GM19240 (cell line): ENCODE measurements around the gene OGFR.
A peak's percentile ranks its signal among the peaks of the same experiment; 100 is the strongest.

Experiments used
- DNase-seq: peaks from one replicate; pipeline ENCODE4 v3.0.0; 2011; ENCODE audit warnings: low spot score; ENCODE audit not compliant: insufficient read length

The OGFR gene

GRCh38 chr20:62800314-62801259 lies 4.0 kb upstream of the OGFR start:
- no peak for DNase-seq

DNA sequence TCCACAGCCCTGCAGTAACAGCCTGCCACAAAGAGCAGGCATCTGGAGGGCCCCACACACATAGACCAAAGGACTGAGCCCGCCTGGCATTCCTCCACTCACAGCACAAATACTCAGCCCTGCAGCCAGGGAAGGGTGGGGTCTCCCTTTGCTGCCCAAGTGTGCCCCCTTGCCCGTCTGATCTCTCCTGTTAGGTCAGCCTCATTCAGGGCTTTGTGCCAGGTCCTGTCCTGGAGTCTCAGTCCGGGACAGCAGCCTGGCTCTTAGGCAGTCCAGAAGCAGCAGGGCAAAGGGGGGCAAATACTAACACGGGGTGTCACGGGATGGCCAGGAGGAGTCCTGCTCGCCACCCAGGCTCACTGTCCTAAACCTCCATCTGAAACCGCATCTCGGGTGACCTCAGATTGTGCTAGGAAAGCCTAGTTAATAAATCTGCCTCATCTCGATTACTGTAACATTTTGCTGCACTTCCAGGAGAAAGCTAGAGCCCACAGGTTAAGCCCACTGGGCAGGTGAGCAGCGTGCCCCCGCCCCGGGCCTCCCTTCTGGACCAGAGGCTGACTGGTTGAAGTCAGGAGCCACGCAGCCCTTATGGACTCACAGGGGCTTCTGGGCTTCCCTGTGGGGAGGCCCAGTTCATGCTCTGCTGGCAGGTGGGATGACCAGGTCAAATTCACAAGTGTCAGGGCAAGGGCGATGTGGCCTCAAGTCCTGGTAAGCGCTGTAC lies 3.2 kb upstream of the OGFR start:
- no peak for DNase-seq

DNA sequence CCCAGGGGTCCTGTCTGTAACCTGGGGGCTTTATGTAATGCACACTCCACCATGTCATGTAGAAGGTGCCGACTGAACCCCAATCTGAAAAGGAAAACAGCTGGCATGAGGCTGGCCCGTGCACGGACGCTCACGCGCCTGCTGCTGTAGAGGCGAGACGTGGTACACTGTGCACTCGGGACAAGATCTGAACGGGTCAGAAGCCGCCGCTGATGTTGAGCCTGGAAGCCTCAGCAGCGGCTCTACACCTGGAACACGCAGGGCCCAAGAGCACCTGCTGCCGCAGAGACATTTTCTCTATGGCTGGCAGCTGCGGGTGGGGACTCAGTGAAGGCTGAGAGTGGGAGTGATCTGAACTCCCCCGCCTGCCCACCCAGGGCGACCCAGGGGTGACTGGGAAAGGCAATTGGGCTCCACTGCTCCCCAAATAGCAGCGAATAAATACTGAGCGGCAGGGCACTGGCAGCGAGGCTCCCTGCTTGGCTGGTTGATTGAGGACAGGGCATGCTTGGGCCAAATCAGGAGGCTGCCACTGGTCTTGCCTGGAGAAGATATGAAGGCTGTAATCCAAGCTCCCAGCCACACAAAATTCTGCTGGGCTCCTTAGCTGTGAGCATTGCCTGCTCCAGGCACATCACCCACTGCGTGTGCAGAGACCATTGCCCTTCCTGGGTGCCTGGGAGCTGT lies 2.5 kb upstream of the OGFR start:
- no peak for DNase-seq

GRCh38 chr20:62804021-62804626 lies 511 bp upstream of the OGFR start:
- DNase-seq: no peak

GRCh38 chr20:62805155-62805710 lies 598 bp downstream of the OGFR start:
- no peak for DNase-seq

GRCh38 chr20:62805711-62806382 lies 1.2 kb downstream of the OGFR start:
- DNase-seq: no peak

DNA sequence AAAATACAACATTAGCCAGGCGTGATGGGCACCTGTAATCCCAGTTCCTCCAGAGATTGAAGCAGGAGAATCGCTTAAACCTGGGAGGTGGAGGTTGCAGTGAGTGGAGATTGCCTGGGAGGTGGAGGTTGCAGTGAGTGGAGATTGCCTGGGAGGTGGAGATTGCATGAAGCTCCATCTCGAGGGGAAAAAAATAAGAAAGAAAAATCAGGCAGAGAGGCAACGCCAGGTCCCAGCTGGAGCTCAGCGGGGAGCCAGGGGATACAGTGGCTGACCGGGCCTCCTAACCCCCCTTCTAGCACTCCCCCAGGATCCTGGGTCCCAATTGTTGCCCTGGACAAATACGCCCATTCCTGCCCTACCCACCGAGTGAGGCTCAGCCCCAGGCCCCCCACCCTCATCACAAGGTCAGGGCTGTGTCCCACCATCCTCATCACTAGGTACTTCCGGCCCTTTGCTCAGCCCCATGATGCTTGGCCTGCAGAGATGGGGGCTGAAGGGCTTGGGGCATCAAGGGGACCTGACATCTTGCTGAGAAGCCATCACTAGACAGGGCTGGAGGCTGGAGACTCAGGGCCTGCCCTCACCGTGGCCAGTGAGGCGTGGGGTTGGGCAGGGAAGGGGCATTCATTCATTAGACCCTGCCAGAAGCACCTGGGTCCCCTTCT lies 1.9 kb downstream of the OGFR start:
- no peak for DNase-seq

DNA sequence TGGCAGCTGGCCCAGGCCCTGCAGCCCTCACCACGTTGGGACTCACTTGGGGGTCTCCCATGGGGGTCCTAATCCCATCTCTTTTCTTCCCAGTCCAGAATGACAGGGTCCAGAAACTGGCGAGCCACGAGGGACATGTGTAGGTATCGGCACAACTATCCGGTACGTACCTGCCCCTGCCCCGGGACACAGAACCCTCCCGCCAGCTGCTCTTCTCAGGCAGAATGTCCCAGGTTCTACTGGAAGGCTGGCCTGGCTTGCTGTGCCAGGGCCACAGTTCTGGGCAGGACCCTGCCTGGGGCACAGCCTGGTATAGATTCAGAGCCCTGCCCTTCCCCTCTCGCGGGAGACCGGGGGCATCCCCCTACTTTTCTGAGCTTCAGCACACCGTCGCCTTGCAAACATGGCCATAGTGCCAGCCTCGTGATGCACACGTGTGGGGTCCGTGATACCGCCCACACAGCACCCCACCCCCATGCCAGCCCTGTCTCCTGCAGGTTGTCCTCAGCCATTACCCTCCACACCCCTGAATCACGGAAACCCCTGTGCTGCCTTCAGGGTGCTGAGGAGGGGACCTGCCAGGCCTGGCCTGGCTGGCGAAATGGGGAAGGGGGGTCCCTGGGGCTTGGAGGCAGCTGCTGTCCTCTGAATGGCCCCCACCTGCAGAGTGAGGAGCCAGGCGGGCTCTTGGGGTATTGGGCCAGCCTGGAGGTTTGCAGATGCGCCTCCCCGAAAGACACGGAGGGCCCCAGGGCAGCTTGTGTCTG lies 3.0 kb downstream of the OGFR start:
- DNase-seq: no peak

DNA sequence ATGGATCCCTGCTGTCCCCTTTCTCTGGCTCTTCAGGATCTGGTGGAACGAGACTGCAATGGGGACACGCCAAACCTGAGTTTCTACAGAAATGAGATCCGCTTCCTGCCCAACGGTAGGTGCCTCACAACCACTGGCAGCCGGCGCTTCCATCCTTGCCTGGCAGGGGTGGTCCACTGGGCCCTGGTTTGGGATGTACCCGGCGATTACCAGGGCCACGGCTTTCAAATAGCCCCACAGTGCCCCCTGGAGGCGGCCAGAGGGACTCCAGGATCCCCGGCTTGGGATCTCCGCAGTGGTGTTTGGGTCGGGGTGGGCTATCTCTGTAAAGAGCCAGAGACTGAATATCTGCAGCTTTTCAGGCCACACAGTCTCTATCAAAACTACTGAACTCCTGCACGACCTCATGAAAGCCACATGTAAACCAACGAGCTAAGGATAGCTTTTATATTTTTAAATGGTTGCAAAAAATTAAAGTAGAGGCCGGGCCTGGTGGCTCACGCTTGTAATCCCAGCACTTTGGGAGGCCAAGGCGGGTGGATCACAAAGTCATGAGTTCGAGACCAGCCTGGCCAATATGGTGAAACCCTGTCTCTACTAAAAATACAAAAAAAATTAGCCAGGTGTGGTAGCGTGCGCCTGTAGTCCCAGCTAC lies 3.7 kb downstream of the OGFR start:
- peak; percentile 87 for DNase-seq

DNA sequence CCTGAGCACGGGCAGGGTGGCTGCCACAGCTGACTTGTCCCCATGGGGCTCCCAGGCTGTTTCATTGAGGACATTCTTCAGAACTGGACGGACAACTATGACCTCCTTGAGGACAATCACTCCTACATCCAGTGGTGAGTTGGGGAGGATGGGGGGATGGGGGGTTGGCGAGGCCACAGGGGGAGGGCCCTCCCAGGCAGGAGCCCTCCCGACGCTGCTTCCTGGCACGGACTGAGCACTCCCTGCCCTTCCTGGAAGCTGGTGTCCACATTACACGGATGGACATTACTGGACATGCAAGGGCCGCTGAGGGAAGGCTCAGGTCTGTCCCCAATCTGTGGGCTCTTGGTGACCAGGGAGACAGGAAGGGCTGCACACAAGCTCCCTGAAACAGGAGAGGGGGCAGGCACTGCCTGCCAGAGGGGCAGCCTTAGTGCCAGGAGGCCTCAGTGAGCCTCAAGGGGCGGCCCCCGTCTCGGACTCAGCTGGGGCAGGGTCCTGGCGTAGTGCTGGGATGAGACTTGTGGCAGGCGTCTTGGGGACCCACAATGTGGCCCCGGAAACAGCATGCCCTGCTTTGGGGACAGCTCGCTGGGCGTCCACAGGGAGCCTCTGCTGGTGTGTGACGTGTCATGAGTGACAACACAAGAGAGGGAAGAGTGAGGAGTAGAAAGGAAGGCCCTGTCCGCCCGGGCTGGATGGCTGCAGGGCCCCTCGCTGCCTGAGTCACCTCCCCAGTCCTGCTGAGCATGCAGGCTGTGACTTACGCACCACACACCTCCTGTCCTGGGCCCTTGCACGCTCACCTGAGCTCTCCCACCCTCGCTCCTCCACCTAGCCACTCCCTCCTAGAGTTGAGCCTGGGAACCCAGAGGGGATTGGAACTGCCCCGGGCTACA lies 5.1 kb downstream of the OGFR start:
- no peak for DNase-seq

DNA sequence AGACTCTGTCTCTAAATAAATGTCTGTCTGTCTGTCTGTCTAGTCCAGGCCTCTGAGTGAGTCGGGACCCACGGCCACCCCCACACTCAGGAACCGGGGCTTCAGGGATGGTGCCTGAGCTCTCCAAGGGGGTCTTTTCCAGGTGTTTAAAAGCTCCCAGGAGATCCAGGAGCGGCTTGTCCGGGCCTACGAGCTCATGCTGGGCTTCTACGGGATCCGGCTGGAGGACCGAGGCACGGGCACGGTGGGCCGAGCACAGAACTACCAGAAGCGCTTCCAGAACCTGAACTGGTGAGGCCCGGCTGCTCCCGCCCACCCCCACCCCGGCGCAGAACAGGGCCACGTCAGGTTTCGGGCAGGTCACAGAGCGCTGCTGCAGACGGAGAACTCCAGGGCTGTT lies 6.7 kb downstream of the OGFR start:
- DNase-seq: no peak

- no peak for DNase-seq
These were observed 7.1 kb downstream of the OGFR start for GRCh38 chr20:62811720-62812119.

DNA sequence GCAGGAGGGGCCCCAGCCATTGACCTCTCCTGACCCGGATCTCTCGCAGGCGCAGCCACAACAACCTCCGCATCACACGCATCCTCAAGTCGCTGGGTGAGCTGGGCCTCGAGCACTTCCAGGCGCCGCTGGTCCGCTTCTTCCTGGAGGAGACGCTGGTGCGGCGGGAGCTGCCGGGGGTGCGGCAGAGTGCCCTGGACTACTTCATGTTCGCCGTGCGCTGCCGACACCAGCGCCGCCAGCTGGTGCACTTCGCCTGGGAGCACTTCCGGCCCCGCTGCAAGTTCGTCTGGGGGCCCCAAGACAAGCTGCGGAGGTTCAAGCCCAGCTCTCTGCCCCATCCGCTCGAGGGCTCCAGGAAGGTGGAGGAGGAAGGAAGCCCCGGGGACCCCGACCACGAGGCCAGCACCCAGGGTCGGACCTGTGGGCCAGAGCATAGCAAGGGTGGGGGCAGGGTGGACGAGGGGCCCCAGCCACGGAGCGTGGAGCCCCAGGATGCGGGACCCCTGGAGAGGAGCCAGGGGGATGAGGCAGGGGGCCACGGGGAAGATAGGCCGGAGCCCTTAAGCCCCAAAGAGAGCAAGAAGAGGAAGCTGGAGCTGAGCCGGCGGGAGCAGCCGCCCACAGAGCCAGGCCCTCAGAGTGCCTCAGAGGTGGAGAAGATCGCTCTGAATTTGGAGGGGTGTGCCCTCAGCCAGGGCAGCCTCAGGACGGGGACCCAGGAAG lies 7.7 kb downstream of the OGFR start:
- DNase-seq: no peak

DNA sequence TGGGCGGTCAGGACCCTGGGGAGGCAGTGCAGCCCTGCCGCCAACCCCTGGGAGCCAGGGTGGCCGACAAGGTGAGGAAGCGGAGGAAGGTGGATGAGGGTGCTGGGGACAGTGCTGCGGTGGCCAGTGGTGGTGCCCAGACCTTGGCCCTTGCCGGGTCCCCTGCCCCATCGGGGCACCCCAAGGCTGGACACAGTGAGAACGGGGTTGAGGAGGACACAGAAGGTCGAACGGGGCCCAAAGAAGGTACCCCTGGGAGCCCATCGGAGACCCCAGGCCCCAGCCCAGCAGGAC lies 8.2 kb downstream of the OGFR start:
- DNase-seq: no peak

DNA sequence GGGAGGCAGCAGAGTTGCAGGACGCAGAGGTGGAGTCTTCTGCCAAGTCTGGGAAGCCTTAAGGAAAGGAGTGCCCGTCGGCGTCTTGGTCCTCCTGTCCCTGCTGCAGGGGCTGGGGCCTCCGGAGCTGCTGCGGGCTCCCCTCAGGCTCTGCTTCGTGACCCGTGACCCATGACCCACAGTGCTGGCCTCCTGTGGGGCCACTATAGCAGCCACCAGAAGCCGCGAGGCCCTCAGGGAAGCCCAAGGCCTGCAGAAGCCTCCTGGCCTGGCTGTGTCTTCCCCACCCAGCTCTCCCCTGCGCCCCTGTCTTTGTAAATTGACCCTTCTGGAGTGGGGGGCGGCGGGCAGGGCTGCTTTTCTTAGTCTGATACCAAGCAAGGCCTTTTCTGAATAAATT lies 9.0 kb downstream of the OGFR start:
- no peak for DNase-seq

GRCh38 chr20:62814060-62814708 lies 9.5 kb downstream of the OGFR start:
- DNase-seq: no peak

DNA sequence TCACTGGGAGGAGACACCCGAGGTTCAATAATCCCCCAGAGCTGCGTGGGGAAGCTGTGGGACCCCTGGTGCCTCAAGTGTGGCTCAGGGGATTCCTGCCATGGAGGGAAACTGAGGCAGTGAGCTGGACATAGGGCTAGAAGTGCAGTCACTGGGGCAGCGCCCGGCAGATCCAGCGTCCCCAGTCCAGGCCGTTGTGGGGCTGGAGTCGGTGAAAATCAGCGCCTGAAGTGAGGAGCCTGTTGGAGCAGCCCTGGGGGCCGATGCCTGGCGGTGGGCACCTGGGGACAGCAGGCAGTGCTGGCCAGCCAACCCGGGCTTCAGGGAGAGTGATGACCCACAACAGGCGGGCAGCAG lies 10.1 kb downstream of the OGFR start:
- no peak for DNase-seq
